ENCODE data around the gene LDB2. TPM values are rescaled to one million over a fixed set of nuclear protein-coding genes. Genes with fewer than 3 reads are reported as not detected.
"Not testable (repeated sequence)": the region's sequence is repeated elsewhere in the genome, so short reads cannot be mapped to it uniquely, and the experiment has no call there.

LDB2 gene
- total RNA-seq, 1 donor from 2014 or later = 55.8 TPM

DNA sequence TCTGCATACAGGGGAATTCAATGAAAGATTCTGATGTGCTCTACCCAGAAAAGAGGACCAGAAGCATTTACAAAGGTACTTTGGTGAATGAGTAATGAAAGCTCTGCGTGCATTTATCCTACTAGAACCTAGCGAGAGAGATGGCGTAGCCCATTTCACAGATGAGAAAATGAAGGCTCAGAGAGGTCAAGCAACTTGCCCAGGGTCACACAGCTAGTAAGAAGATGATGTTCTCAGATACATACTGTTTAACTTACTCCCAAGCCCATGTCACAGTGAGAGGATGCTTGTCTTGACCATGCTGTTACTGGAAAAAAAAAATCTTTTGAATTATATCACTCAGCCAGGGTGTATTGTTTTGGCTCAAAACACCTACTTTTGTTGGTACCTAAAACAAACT lies 317.3 kb downstream of the LDB2 start:
- Histone ChIP-seq H3K27me3 (ENCODE audit: control insufficient read depth in 3 of 3, insufficient read depth in 3 of 3, low read length in 3 of 3) (no peaks in the 10 kb centered on the region), H3K4me3 (ENCODE audit: low read length in 3 of 3) (no peak overlapping the region), H3K4me1 (ENCODE audit: control insufficient read depth in 3 of 3, insufficient read depth in 3 of 3, low read length in 3 of 3) (no peaks in the 10 kb centered on the region), H3K9ac (ENCODE audit: low read depth in 1 of 3, low read length in 3 of 3) (no peak overlapping the region), H3K9me3 (ENCODE audit: control insufficient read depth in 3 of 3, low read length in 3 of 3) (peaks cover 0 to 2% (median 0%) of the 10 kb centered on the region in 3 donors), H3K36me3 (ENCODE audit: control insufficient read depth in 3 of 3, insufficient read depth in 3 of 3, low read length in 3 of 3) (no peaks in the 10 kb centered on the region), H3K27ac (ENCODE audit: low read depth, low read length) (no peak overlapping the region)

DNA sequence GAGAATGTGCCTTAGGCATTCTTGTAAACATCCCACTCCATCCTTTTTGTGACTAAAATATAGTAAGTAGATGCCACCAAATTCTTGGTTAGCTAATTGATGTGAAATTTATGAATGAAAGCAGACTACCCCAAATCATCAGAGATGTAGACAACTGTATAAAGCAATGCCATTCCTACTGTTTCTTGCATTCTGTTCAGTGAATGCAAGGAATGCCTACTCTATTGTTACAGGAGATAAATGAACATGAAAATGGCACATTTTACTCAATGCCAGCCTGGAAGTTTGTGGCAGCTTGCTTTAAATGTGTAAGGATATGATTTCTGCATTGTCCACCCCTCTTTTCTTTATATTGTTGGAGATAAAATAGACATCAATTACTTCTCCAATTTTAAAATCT lies 317.9 kb downstream of the LDB2 start:
- Histone ChIP-seq H3K4me3 (ENCODE audit: low read length in 3 of 3) (no peak overlapping the region), H3K27ac (ENCODE audit: low read depth, low read length) (no peak overlapping the region), H3K9me3 (ENCODE audit: control insufficient read depth in 3 of 3, low read length in 3 of 3) (peaks cover 0 to 2% (median 0%) of the 10 kb centered on the region in 3 donors), H3K27me3 (ENCODE audit: control insufficient read depth in 3 of 3, insufficient read depth in 3 of 3, low read length in 3 of 3) (no peaks in the 10 kb centered on the region), H3K36me3 (ENCODE audit: control insufficient read depth in 3 of 3, insufficient read depth in 3 of 3, low read length in 3 of 3) (no peaks in the 10 kb centered on the region), H3K4me1 (ENCODE audit: control insufficient read depth in 3 of 3, insufficient read depth in 3 of 3, low read length in 3 of 3) (no peaks in the 10 kb centered on the region), H3K9ac (ENCODE audit: low read depth in 1 of 3, low read length in 3 of 3) (no peak overlapping the region)

DNA sequence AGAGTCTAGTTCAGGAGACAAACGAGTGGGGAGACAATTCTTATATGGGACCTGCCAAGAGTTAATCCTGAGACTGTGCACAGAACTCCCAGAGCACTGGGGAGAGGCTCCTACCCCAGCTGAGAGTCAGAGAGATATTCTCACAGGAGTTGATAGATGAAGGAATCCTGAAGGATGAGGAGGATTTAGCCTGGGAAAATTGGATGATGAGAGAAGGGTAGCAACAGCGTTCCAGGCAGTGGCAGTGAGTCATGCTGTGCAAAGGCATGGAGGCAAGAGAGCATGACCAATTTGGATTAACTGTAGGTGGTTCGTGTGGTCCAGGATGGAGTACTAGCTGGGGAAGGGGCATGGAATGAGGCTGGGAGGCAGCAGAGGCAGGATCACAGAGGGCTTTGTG lies 318.6 kb downstream of the LDB2 start:
- no peaks in the 10 kb centered on the region for H3K27me3 ChIP-seq (ENCODE audit: control insufficient read depth in 3 of 3, insufficient read depth in 3 of 3, low read length in 3 of 3)
- no peak overlapping the region for H3K9ac ChIP-seq (ENCODE audit: low read depth in 1 of 3, low read length in 3 of 3)
- H3K27ac ChIP-seq (ENCODE audit: low read depth, low read length) = no peak overlapping the region
- peaks cover 0 to 2% (median 0%) of the 10 kb centered on the region in 3 donors for H3K9me3 ChIP-seq (ENCODE audit: control insufficient read depth in 3 of 3, low read length in 3 of 3)
- H3K4me1 ChIP-seq (ENCODE audit: control insufficient read depth in 3 of 3, insufficient read depth in 3 of 3, low read length in 3 of 3) = no peaks in the 10 kb centered on the region
- H3K36me3 ChIP-seq (ENCODE audit: control insufficient read depth in 3 of 3, insufficient read depth in 3 of 3, low read length in 3 of 3) = no peaks in the 10 kb centered on the region
- H3K4me3 ChIP-seq (ENCODE audit: low read length in 3 of 3) = no peak overlapping the region

DNA sequence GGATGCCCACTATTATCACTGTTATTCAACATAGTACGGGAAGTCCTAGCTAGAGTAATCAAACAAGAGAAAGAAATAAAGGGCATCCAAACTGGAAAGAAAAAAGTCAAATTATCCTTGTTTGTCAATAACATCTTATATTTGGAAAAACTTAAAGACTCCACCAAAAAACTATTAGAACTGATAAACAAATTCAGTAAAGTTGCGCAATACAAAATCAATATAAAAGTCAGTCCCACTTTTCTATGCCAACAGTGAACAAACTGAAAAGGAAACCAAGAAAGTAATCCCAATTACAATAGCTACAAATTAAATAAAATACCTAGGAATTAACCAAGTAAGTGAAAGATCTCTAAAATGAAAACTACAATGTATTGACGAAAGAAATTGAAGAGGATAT lies 321.3 kb downstream of the LDB2 start:
- Histone ChIP-seq H3K9me3 (ENCODE audit: control insufficient read depth in 3 of 3, low read length in 3 of 3) (no peaks in the 10 kb centered on the region), H3K4me1 (ENCODE audit: control insufficient read depth in 3 of 3, insufficient read depth in 3 of 3, low read length in 3 of 3) (peaks cover 0 to 7% (median 2%) of the 10 kb centered on the region in 3 donors), H3K9ac (ENCODE audit: low read depth in 1 of 3, low read length in 3 of 3) (no peak overlapping the region), H3K36me3 (ENCODE audit: control insufficient read depth in 3 of 3, insufficient read depth in 3 of 3, low read length in 3 of 3) (no peaks in the 10 kb centered on the region), H3K4me3 (ENCODE audit: low read length in 3 of 3) (no peak overlapping the region), H3K27me3 (ENCODE audit: control insufficient read depth in 3 of 3, insufficient read depth in 3 of 3, low read length in 3 of 3) (no peaks in the 10 kb centered on the region), H3K27ac (ENCODE audit: low read depth, low read length) (no peak overlapping the region)

DNA sequence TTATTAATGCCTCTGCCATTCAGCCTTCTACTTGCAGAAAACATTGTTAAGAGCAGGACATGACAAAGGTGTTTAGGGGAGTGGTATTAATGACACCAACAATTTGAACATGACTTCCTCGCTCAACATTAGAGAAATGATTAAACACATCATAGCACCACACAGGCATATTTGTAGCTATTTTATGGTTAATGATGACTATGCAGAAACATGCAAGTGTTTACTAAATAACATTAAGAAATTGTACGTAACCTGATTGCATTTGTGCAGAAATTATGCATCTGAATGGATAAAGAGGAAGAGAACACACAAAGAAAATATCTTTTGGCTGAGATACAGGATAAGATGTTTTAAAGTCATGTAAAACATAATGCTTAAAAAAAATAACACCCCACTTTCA lies 323.5 kb downstream of the LDB2 start:
- Histone ChIP-seq H3K36me3 (ENCODE audit: control insufficient read depth in 3 of 3, insufficient read depth in 3 of 3, low read length in 3 of 3) (no peaks in the 10 kb centered on the region), H3K9me3 (ENCODE audit: control insufficient read depth in 3 of 3, low read length in 3 of 3) (no peaks in the 10 kb centered on the region), H3K4me3 (ENCODE audit: low read length in 3 of 3) (no peak overlapping the region), H3K9ac (ENCODE audit: low read depth in 1 of 3, low read length in 3 of 3) (no peak overlapping the region), H3K27ac (ENCODE audit: low read depth, low read length) (no peak overlapping the region), H3K27me3 (ENCODE audit: control insufficient read depth in 3 of 3, insufficient read depth in 3 of 3, low read length in 3 of 3) (no peaks in the 10 kb centered on the region), H3K4me1 (ENCODE audit: control insufficient read depth in 3 of 3, insufficient read depth in 3 of 3, low read length in 3 of 3) (peaks cover 0 to 7% (median 2%) of the 10 kb centered on the region in 3 donors)

DNA sequence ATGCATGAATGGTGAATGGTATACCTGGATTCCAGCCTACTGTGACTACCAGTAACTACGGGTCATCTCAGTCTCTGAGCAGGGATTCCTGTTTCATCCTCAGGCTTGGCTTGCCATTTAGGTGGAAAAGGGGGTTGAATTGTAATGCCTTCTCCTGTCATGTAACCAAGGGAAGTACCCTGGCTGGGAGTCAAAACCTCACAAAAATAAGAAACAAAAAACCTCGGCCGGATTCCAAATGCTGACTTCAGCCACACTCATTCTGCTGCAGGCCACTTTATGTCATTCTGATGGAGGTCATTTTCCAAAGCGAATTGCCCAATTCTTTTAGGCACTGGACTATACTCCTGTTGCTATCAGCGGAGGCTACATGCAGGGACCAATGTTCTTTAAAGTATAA lies 324.7 kb downstream of the LDB2 start:
- Histone ChIP-seq H3K4me1 (ENCODE audit: control insufficient read depth in 3 of 3, insufficient read depth in 3 of 3, low read length in 3 of 3) (peaks cover 0 to 7% (median 2%) of the 10 kb centered on the region in 3 donors), H3K27ac (ENCODE audit: low read depth, low read length) (no peak overlapping the region), H3K4me3 (ENCODE audit: low read length in 3 of 3) (no peak overlapping the region), H3K27me3 (ENCODE audit: control insufficient read depth in 3 of 3, insufficient read depth in 3 of 3, low read length in 3 of 3) (no peaks in the 10 kb centered on the region), H3K9ac (ENCODE audit: low read depth in 1 of 3, low read length in 3 of 3) (no peak overlapping the region), H3K9me3 (ENCODE audit: control insufficient read depth in 3 of 3, low read length in 3 of 3) (no peaks in the 10 kb centered on the region), H3K36me3 (ENCODE audit: control insufficient read depth in 3 of 3, insufficient read depth in 3 of 3, low read length in 3 of 3) (no peaks in the 10 kb centered on the region)

DNA sequence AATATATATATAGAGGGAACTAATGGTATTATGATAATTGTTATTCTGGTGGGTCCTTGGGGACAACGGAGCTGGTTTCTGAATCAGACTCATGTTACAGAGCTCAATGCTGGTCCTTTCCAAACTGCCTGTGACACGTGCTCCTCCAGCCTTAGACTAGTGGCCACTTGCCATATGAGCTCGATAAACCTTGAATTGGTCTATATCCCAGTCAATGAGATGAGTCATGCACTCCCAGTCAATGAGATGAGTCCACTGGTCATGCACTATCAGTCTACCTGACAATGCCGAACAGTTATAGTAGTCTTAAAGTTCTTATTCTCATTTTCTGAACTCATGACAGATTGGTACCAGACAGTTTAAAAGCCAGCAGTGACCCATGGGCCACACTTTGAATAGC lies 325.2 kb downstream of the LDB2 start:
- Histone ChIP-seq H3K27me3 (ENCODE audit: control insufficient read depth in 3 of 3, insufficient read depth in 3 of 3, low read length in 3 of 3) (no peaks in the 10 kb centered on the region), H3K9me3 (ENCODE audit: control insufficient read depth in 3 of 3, low read length in 3 of 3) (no peaks in the 10 kb centered on the region), H3K4me1 (ENCODE audit: control insufficient read depth in 3 of 3, insufficient read depth in 3 of 3, low read length in 3 of 3) (peaks cover 0 to 7% (median 2%) of the 10 kb centered on the region in 3 donors), H3K36me3 (ENCODE audit: control insufficient read depth in 3 of 3, insufficient read depth in 3 of 3, low read length in 3 of 3) (peaks cover 0 to 2% (median 0%) of the 10 kb centered on the region in 3 donors), H3K27ac (ENCODE audit: low read depth, low read length) (no peak overlapping the region), H3K4me3 (ENCODE audit: low read length in 3 of 3) (no peak overlapping the region), H3K9ac (ENCODE audit: low read depth in 1 of 3, low read length in 3 of 3) (no peak overlapping the region)

DNA sequence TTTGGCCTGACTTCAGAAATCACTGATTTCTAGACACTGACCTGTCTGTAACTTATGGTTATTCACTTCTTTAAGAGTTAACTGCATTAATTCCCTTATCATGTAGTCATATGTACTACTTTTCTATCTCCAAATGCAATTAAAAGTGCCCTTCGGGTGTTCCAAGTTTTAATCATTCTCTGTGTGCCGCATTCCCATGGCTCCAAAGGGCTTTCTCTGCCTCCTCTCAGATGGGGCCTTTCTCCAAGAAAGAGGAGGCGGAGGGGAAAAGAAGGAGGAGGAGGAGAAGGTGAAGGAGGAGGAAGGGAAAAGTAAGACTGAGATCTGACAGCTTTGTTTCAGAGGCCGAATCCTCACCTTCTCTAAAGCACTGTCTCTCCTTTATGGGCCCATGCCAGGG lies 325.8 kb downstream of the LDB2 start:
- Histone ChIP-seq H3K36me3 (ENCODE audit: control insufficient read depth in 3 of 3, insufficient read depth in 3 of 3, low read length in 3 of 3) (peaks cover 0 to 2% (median 0%) of the 10 kb centered on the region in 3 donors), H3K4me3 (ENCODE audit: low read length in 3 of 3) (no peak overlapping the region), H3K27ac (ENCODE audit: low read depth, low read length) (no peak overlapping the region), H3K27me3 (ENCODE audit: control insufficient read depth in 3 of 3, insufficient read depth in 3 of 3, low read length in 3 of 3) (no peaks in the 10 kb centered on the region), H3K9ac (ENCODE audit: low read depth in 1 of 3, low read length in 3 of 3) (no peak overlapping the region), H3K9me3 (ENCODE audit: control insufficient read depth in 3 of 3, low read length in 3 of 3) (no peaks in the 10 kb centered on the region), H3K4me1 (ENCODE audit: control insufficient read depth in 3 of 3, insufficient read depth in 3 of 3, low read length in 3 of 3) (peaks cover 0 to 7% (median 2%) of the 10 kb centered on the region in 3 donors)

DNA sequence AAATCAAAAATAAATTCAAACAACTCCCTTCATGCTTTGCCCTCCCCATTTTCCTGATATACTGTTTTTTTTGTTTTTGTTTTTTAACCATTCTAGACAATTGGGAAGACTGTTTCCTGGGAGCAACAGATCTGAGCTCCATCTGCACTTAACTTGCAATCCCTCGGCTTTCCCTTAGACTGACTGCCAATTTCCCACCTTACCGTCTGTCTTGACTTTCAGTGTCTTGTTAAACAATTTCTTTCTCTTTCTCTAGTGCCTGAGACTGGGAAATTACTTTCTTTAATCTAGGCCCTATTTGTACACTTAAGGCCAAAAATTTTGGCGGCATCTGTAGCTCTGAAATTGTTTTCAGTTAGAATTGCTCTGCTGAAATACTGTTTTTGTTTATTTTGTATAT lies 326.3 kb downstream of the LDB2 start:
- Histone ChIP-seq H3K27me3 (ENCODE audit: control insufficient read depth in 3 of 3, insufficient read depth in 3 of 3, low read length in 3 of 3) (no peaks in the 10 kb centered on the region), H3K36me3 (ENCODE audit: control insufficient read depth in 3 of 3, insufficient read depth in 3 of 3, low read length in 3 of 3) (peaks cover 0 to 2% (median 0%) of the 10 kb centered on the region in 3 donors), H3K4me1 (ENCODE audit: control insufficient read depth in 3 of 3, insufficient read depth in 3 of 3, low read length in 3 of 3) (peaks cover 0 to 7% (median 2%) of the 10 kb centered on the region in 3 donors), H3K9ac (ENCODE audit: low read depth in 1 of 3, low read length in 3 of 3) (no peak overlapping the region), H3K27ac (ENCODE audit: low read depth, low read length) (no peak overlapping the region), H3K9me3 (ENCODE audit: control insufficient read depth in 3 of 3, low read length in 3 of 3) (no peaks in the 10 kb centered on the region), H3K4me3 (ENCODE audit: low read length in 3 of 3) (no peak overlapping the region)

DNA sequence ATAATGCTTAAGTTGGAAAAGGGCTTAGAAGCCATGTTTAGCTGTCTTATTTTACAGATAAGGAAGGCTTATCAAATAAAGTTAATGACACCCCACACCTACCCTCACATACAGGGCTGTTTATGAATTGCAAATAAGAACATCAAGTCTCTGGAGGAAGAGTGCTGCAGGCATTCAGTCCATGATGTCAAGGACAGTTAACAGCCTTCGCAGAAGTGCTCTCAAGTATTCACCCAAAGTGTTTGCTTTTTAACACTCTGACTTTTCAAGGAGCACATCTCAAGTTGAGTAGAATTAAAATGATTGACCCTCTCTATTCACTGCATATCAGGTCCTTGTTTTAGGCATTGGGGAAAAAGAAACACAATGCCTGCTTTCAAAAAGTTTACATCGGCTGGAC lies 328.7 kb downstream of the LDB2 start:
- H3K4me3 ChIP-seq (ENCODE audit: low read length in 3 of 3) = no peak overlapping the region
- H3K27ac ChIP-seq (ENCODE audit: low read depth, low read length) = no peak overlapping the region
- no peaks in the 10 kb centered on the region for H3K9me3 ChIP-seq (ENCODE audit: control insufficient read depth in 3 of 3, low read length in 3 of 3)
- peaks cover 0 to 2% (median 0%) of the 10 kb centered on the region in 3 donors for H3K36me3 ChIP-seq (ENCODE audit: control insufficient read depth in 3 of 3, insufficient read depth in 3 of 3, low read length in 3 of 3)
- H3K4me1 ChIP-seq (ENCODE audit: control insufficient read depth in 3 of 3, insufficient read depth in 3 of 3, low read length in 3 of 3) = peaks cover 0 to 7% (median 2%) of the 10 kb centered on the region in 3 donors
- H3K27me3 ChIP-seq (ENCODE audit: control insufficient read depth in 3 of 3, insufficient read depth in 3 of 3, low read length in 3 of 3) = no peaks in the 10 kb centered on the region
- no peak overlapping the region for H3K9ac ChIP-seq (ENCODE audit: low read depth in 1 of 3, low read length in 3 of 3)

DNA sequence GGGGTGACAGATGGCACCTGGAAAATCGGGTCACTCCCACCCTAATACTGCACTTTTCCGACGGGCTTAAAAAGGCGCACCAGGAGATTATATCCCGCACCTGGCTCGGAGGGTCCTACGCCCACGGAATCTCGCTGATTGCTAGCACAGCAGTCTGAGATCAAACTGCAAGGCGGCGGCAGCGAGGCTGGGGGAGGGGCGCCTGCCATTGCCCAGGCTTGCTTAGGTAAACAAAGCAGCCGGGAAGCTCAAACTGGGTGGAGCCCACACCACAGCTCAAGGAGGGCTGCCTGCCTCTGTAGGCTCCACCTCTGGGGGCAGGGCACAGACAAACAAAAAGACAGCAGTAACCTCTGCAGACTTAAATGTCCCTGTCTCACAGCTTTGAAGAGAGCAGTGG lies 341.1 kb downstream of the LDB2 start:
- H3K9ac ChIP-seq (ENCODE audit: low read depth in 1 of 3, low read length in 3 of 3); H3K4me1 ChIP-seq (ENCODE audit: control insufficient read depth in 3 of 3, insufficient read depth in 3 of 3, low read length in 3 of 3); H3K27me3 ChIP-seq (ENCODE audit: control insufficient read depth in 3 of 3, insufficient read depth in 3 of 3, low read length in 3 of 3); H3K27ac ChIP-seq (ENCODE audit: low read depth, low read length); H3K4me3 ChIP-seq (ENCODE audit: low read length in 3 of 3); H3K9me3 ChIP-seq (ENCODE audit: control insufficient read depth in 3 of 3, low read length in 3 of 3); H3K36me3 ChIP-seq (ENCODE audit: control insufficient read depth in 3 of 3, insufficient read depth in 3 of 3, low read length in 3 of 3): not testable (repeated sequence)

Data from skeletal muscle tissue (tissue), 4 donors.